C4-2B (cell line): ENCODE results near the gene UPF2.
"Not testable (repeated sequence)": the region's sequence is repeated elsewhere in the genome, so short reads cannot be mapped to it uniquely, and the experiment has no call there.

Experiments
- H3K27ac ChIP-seq: fragments of 450-650 bp; 2 replicates; pipeline ENCODE4 v1.5.1; 2017
- ZFX ChIP-seq: fragments of 450-650 bp; IDR thresholded peaks from 2 replicates; pipeline ENCODE4 v1.6.1; 2017
- TF ChIP-seq, protein P1 (sequence below): fragments of 450-650 bp; conservative IDR thresholded peaks from 2 replicates; pipeline ENCODE4 v1.5.1; 2017; ENCODE audit warnings: mild to moderate bottlenecking

Gene UPF2

DNA sequence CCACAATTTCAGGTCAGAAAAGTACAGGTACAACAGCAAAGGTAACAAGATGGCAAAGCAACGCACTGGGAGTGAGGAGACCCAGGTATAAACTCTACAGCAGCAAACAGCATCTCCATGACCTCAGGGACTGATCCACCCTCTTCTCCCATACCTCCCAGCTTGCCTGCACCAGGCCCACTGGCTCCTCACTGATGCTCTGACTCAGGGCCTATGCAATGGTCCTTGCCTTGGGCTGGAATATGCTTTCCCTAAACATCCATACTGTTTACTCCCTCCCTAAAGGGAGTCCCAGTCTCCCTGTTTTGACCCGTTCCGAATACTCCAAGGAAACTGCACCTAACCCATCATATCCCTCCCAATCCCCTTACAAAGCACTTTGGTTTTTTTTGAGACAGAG lies 60.4 kb downstream of the UPF2 start:
- TF ChIP-seq, protein P1, sequence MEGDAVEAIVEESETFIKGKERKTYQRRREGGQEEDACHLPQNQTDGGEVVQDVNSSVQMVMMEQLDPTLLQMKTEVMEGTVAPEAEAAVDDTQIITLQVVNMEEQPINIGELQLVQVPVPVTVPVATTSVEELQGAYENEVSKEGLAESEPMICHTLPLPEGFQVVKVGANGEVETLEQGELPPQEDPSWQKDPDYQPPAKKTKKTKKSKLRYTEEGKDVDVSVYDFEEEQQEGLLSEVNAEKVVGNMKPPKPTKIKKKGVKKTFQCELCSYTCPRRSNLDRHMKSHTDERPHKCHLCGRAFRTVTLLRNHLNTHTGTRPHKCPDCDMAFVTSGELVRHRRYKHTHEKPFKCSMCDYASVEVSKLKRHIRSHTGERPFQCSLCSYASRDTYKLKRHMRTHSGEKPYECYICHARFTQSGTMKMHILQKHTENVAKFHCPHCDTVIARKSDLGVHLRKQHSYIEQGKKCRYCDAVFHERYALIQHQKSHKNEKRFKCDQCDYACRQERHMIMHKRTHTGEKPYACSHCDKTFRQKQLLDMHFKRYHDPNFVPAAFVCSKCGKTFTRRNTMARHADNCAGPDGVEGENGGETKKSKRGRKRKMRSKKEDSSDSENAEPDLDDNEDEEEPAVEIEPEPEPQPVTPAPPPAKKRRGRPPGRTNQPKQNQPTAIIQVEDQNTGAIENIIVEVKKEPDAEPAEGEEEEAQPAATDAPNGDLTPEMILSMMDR, result no peak
- TF ChIP-seq ZFX, result no peak
- H3K27ac ChIP-seq, result no peak overlapping the region

GRCh38 chr10:11975795-11976194 lies 66.8 kb downstream of the UPF2 start:
- TF ChIP-seq ZFX, result no peak
- TF ChIP-seq, protein P1, result no peak
- no peak overlapping the region for H3K27ac ChIP-seq

DNA sequence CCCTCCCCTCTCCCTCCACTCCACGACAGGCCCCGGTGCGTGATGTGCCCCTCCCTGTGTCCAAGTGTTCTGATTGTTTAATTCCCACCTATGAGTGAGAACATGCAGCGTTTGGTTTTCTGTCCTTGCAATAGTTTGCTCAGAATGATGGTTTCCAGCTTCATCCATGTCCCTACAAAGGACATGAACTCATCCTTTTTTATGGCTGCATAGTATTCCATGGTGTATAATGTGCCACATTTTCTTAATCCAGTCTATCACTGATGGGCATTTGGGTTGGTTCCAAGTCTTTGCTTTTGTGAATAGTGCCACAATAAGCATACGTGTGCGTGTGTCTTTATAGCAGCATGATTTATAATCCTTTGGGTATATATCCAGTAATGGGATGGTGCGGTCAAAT lies 70.1 kb downstream of the UPF2 start:
- not testable (repeated sequence) for H3K27ac ChIP-seq

- H3K27ac ChIP-seq, result no peak overlapping the region
- TF ChIP-seq ZFX, result no peak
- TF ChIP-seq, protein P1, result no peak
Measured at GRCh38 chr10:11962176-11962575, 80.4 kb downstream of the UPF2 start.

DNA sequence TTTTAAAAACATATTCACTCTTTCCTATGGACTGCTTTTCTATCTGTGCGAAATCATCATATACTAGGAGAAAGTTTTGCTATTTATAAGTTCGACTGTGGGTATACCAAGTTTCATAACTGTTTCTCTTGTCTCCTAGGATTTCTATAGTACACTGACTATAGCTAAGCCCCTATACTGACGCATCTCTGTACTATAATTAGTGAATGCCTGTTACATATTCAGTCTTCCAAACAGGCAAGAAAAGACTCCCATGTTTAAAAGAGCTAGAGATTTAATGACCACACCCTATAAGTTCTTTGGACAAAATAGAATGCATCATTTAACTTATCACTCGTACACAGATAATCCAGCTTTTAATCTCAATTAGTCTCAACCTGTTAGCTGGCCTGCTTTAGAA lies 80.8 kb downstream of the UPF2 start:
- no peak overlapping the region for H3K27ac ChIP-seq
- TF ChIP-seq, protein P1, result no peak
- no peak for TF ChIP-seq ZFX

GRCh38 chr10:11959966-11960365 lies 82.6 kb downstream of the UPF2 start:
- no peak overlapping the region for H3K27ac ChIP-seq
- TF ChIP-seq, protein P1, result no peak
- TF ChIP-seq ZFX, result no peak

GRCh38 chr10:11958956-11959355 lies 83.7 kb downstream of the UPF2 start:
- TF ChIP-seq, protein P1, result no peak
- TF ChIP-seq ZFX, result no peak
- H3K27ac ChIP-seq, result no peak overlapping the region

DNA sequence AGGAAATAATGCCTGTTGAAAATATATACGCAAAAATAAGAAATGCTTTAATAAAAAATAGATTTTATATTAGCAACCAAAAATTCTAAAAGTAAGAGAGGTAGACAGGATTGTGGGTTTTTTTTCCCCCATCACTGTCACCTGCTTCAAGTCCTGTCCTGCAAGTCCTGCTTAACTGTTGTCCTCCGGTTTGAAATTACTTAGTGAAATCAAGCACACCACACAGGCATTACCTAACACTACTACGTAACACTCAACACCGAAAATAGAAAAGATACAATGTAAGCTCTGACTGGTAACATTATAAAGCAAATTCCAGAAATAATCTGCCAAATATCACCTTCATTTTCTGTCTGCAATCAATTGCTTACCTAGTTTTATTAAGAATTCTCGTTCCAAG lies 90.9 kb downstream of the UPF2 start:
- H3K27ac ChIP-seq, result no peak overlapping the region
- TF ChIP-seq ZFX, result no peak
- TF ChIP-seq, protein P1, result no peak
